ENCODE measurements around the gene CNTLN. TPM values are rescaled to one million over a fixed set of nuclear protein-coding genes. Genes with fewer than 3 reads are reported as not detected.

CNTLN gene
- not detected in 2 replicates for total RNA-seq (2011; cell fraction: chromatin; rRNA removed; ENCODE audit: low replicate concordance)
- total RNA-seq (2011; cell fraction: nucleolus; rRNA removed) = not detected in 2 replicates
- total RNA-seq (2011; cell fraction: nucleoplasm; rRNA removed) = not detected in 2 replicates
- total RNA-seq (2014; rRNA removed) (not detected in 2 replicates), total RNA-seq (2014; rRNA removed; fragmentation: Illumina TruSeq; extraction: Trizol) (not detected in 2 replicates), total RNA-seq (2015; rRNA removed; fragmentation: Illumina TruSeq; extraction: Trizol) (not detected in 2 replicates), total RNA-seq (2021) (0.04 TPM in 1 of 2 replicates, not detected in the other), polyA plus RNA-seq (2011; rRNA removed) (not detected in 2 replicates), polyA plus RNA-seq (2014; fragmentation: Illumina TruSeq; extraction: Trizol) (not detected in 2 replicates), polyA plus RNA-seq (2014; fragmentation: Nextera tagmentation; extraction: Ambion mirVana) (not detected), polyA plus RNA-seq (2014; rRNA removed) (0.08 TPM in 1 of 2 replicates, not detected in the other), polyA minus RNA-seq (2011; rRNA and poly(A)+ RNA removed) (not detected in 2 replicates), Bru-seq, nascent RNA (percentile 5 among the genes with signal in this experiment), BruChase-seq, experiment 1, labeled RNA remaining after a 2-hour chase (percentile 6 among the genes with signal in this experiment), BruChase-seq, experiment 2, labeled RNA remaining after a 6-hour chase (percentile 6 among the genes with signal in this experiment)
- not detected in 2 replicates for polyA plus RNA-seq (2011; cell fraction: cytosol; rRNA removed)
- not detected in 2 replicates for polyA plus RNA-seq (2011; cell fraction: nucleus; rRNA removed)
- not detected in 2 replicates for polyA plus RNA-seq (2012)
- not detected in 2 replicates for polyA minus RNA-seq (2011; cell fraction: cytosol; rRNA and poly(A)+ RNA removed)
- not detected in 2 replicates for polyA minus RNA-seq (2011; cell fraction: nucleus; rRNA and poly(A)+ RNA removed)
- long read RNA-seq, experiment 1 = 0 reads
- long read RNA-seq, experiment 2 = 0 reads
- long read RNA-seq, experiment 3 = 0 reads

GRCh38 chr9:17134396-17135294, at the start of gene CNTLN:
TSS of gene CNTLN (plus strand) at chr9:17135040. CDS start at chr9:17135066, 26 bp downstream.
- TF ChIP-seq ZFP30 (CRISPR knock-in tag; IDR thresholded peaks at IDR 0.05; ENCODE audit: borderline replicate concordance) = no peak
- TF ChIP-seq SREBF2 (CRISPR knock-in tag; IDR thresholded peaks at IDR 0.05) = no peak
- DNase-seq (ENCODE audit: extremely low read depth in 1 of 4, low spot score in 3 of 4) (no peak), FAIRE-seq (no peak), ATAC-seq (no peak)
- no peaks in the 10 kb centered on the region for H3K9me1 ChIP-seq (ENCODE audit: control insufficient read depth, insufficient read depth, low read length)
- intact Hi-C loops (cut with micrococcal nuclease) = no loop called here
- WGBS (ENCODE audit: insufficient coverage, low coverage, missing lambda C conversion rate) = 4% methylated on average over 15 of the region's 61 CpGs
- no peak within 1 kb of the TSS for H3K27ac ChIP-seq (ENCODE audit: extremely low read depth, low read depth, low read length)
- no peaks in the 10 kb centered on the region for H3K27me3 ChIP-seq (ENCODE audit: control insufficient read depth in 2 of 2, insufficient read depth in 2 of 2, low read length in 2 of 2)
- no peak within 1 kb of the TSS for H3K4me3 ChIP-seq
- no peaks in the 10 kb centered on the region for H4K20me1 ChIP-seq (replicated peaks; ENCODE audit: control insufficient read depth, insufficient read depth, low read length)
- H3K4me2 ChIP-seq (ENCODE audit: insufficient read depth, low read length) = no peak within 1 kb of the TSS
- BruUV-seq (replicated peaks) = no TSS peak
- H2AFZ ChIP-seq (ENCODE audit: low read depth, low read length) = no peak within 1 kb of the TSS
- no peaks in the 10 kb centered on the region for H3K9me3 ChIP-seq (replicated peaks; ENCODE audit: control insufficient read depth, insufficient read depth, low read depth, low read length)
- no peaks in the 10 kb centered on the region for H3K36me3 ChIP-seq (ENCODE audit: control insufficient read depth, insufficient read depth, low read length)
- POLR2A ChIA-PET = no interaction called here
- no peaks in the 10 kb centered on the region for H3K79me2 ChIP-seq (ENCODE audit: control insufficient read depth, insufficient read depth, low read length)
- in situ Hi-C loops (cut with MboI) = no loop called here
- CTCF ChIA-PET (ENCODE audit: low intra/inter-chr PET ratio) = interaction anchor here (0.5 kb wide), 1 partner anchor 136 kb away, joined by 7 read pairs; no protein-coding TSS in a partner anchor
- no peaks in the 10 kb centered on the region for H3K4me1 ChIP-seq (replicated peaks in 1 of 2; ENCODE audit: control insufficient read depth in 2 of 2, insufficient read depth in 2 of 2, low read length in 2 of 2)
- H3K9ac ChIP-seq (ENCODE audit: insufficient read depth in 1 of 2, low read depth in 2 of 2, low read length in 2 of 2) = no peak within 1 kb of the TSS
